K562 (cell line): ENCODE measurements around the gene TMEM164. TPM values are rescaled to one million over a fixed set of nuclear protein-coding genes. Genes with fewer than 3 reads are reported as not detected.

Source experiments
- ATAC-seq: fragments of 200-7000 bp; cut with Tn5 transposase; 3 replicates; pipeline ENCODE4 v1.9.1; 2020; ENCODE audit warnings: moderate library complexity
- BruUV-seq: library from RNA; stranded (reverse); fragments of 400-500 nt; replicated peaks from 2 replicates; lab custom pipeline; 2021; lab: Mats Ljungman, UMichigan
- CTCF ChIA-PET: fragments of 300-600 bp; formaldehyde crosslinking; extraction: SDS; loops from one replicate; lab custom pipeline; 2021; ENCODE audit warnings: low intra/inter-chr PET ratio; lab: Yijun Ruan, JAX
- POLR2A ChIA-PET: fragments of 300-600, 350-650 bp; sonication (Branson Sonifier 250); formaldehyde crosslinking; extraction: SDS; loops from one replicate; lab custom pipeline; 2021; ENCODE audit warnings: antibody characterized with exemption, inconsistent platforms; lab: Yijun Ruan, JAX
- DNase-seq, 4 experiments: peaks; one replicate each; pipeline versions ENCODE4 v3.0.0 to v3.0.0-alpha.2; 2011 to 2018; ENCODE audit warnings: low spot score in 3 of 4, mixed read lengths in 3 of 4; ENCODE audit errors: extremely low read depth in 1 of 4
- FAIRE-seq: peaks from 2 replicates; lab custom pipeline; 2011; peaks lifted over from hg19 to GRCh38; lab: Jason Lieb, UNC
- H2AFZ ChIP-seq: 2 replicates; pipeline ENCODE4 v1.6.0; 2011; ENCODE audit warnings: low read depth, low read length, control low read depth, inconsistent platforms
- H3K27ac ChIP-seq: fragments of 200-600 bp; 3 replicates; pipeline ENCODE4 v1.8.0; 2011; ENCODE audit warnings: low read depth, mild to moderate bottlenecking, control low read depth, inconsistent platforms, low read length, moderate library complexity, mixed read lengths; ENCODE audit errors: extremely low read depth
- H3K27me3 ChIP-seq, 2 experiments: fragments of 300-600 bp in 1 of 2; 2 replicates in 1 of 2; 3 replicates in 1 of 2; pipeline versions ENCODE4 v1.6.0 to v1.8.0; 2011; ENCODE audit warnings: inconsistent platforms in 2 of 2, low read length in 2 of 2, mild to moderate bottlenecking in 1 of 2, mixed read lengths in 1 of 2, moderate library complexity in 1 of 2; ENCODE audit not compliant: control insufficient read depth in 2 of 2, insufficient read depth in 2 of 2
- H3K36me3 ChIP-seq: fragments of 300-600 bp; 3 replicates; pipeline ENCODE4 v1.8.0; 2011; ENCODE audit warnings: mild to moderate bottlenecking, low read length, inconsistent platforms; ENCODE audit not compliant: control insufficient read depth, insufficient read depth
- H3K4me1 ChIP-seq, 2 experiments: fragments of 200-600 bp in 1 of 2; replicated peaks in 1 of 2; 2 replicates in 1 of 2; 3 replicates in 1 of 2; pipeline versions ENCODE4 v1.5.1 to v1.8.0; 2011; ENCODE audit warnings: inconsistent platforms in 2 of 2, low read length in 2 of 2, mild to moderate bottlenecking in 1 of 2, mixed read lengths in 1 of 2, moderate library complexity in 1 of 2; ENCODE audit not compliant: control insufficient read depth in 2 of 2, insufficient read depth in 2 of 2
- H3K4me2 ChIP-seq: 2 replicates; pipeline ENCODE4 v1.6.1; 2011; ENCODE audit warnings: low read length, control low read depth, inconsistent platforms, mixed read lengths; ENCODE audit not compliant: insufficient read depth
- H3K4me3 ChIP-seq: fragments of 200-600 bp; sonication (generic), shearing (Covaris generic); 2 replicates; pipeline ENCODE4 v1.5.1; 2016; ENCODE audit warnings: control low read depth, inconsistent platforms
- H3K79me2 ChIP-seq: fragments of 200-600 bp; 3 replicates; pipeline ENCODE4 v1.8.0; 2011; ENCODE audit warnings: low read length, inconsistent platforms; ENCODE audit not compliant: control insufficient read depth, insufficient read depth
- H3K9ac ChIP-seq, 2 experiments: 2 replicates each; pipeline versions ENCODE4 v1.6.0 to v1.6.1; 2011; ENCODE audit warnings: low read depth in 2 of 2, low read length in 2 of 2, control low read depth in 1 of 2, inconsistent platforms in 1 of 2, mild to moderate bottlenecking in 1 of 2, mixed read lengths in 1 of 2; ENCODE audit not compliant: insufficient read depth in 1 of 2
- H3K9me1 ChIP-seq: one replicate; pipeline ENCODE4 v1.6.0; 2011; ENCODE audit warnings: inconsistent platforms, mild to moderate bottlenecking, low read length, moderate library complexity; ENCODE audit not compliant: control insufficient read depth, insufficient read depth
- H3K9me3 ChIP-seq: replicated peaks from 2 replicates; pipeline ENCODE4 v1.5.1; 2011; ENCODE audit warnings: low read depth, low read length, inconsistent platforms; ENCODE audit not compliant: control insufficient read depth, insufficient read depth
- H4K20me1 ChIP-seq: replicated peaks from 2 replicates; pipeline ENCODE4 v1.6.1; 2011; ENCODE audit warnings: low read length, inconsistent platforms, mixed read lengths; ENCODE audit not compliant: control insufficient read depth, insufficient read depth
- ADNP ChIP-seq: fragments of 200-800 bp; sonication (Bioruptor generic); IDR thresholded peaks from 2 replicates; pipeline ENCODE4 v1.6.1; 2016; ENCODE audit warnings: missing genetic modification characterization, missing compliant biosample characterization
- BCOR ChIP-seq: fragments of 450-650 bp; IDR thresholded peaks from 2 replicates; pipeline ENCODE4 v1.6.1; 2016
- CGGBP1 ChIP-seq: fragments of 250-450 bp; sonication (Bioruptor Pico); IDR thresholded peaks from 2 replicates; pipeline ENCODE4 v1.9.0; 2021; ENCODE audit warnings: mild to moderate bottlenecking
- E2F4 ChIP-seq: sonication (generic); formaldehyde crosslinking; IDR thresholded peaks from 2 replicates; pipeline ENCODE4 v1.8.0; 2022; ENCODE audit warnings: mild to moderate bottlenecking, low read depth, missing genetic modification reagents
- KDM1A ChIP-seq, 2 experiments: fragments of 450-650 bp; IDR thresholded peaks; 2 replicates each; pipeline ENCODE4 v1.6.1; 2016; ENCODE audit warnings: mild to moderate bottlenecking in 2 of 2
- RBM25 ChIP-seq: fragments of 200-400 bp; formaldehyde crosslinking; IDR thresholded peaks from 2 replicates; pipeline ENCODE4 v1.6.1; 2018; ENCODE audit warnings: low read length, low read depth, moderate library complexity; ENCODE audit not compliant: severe bottlenecking
- RCOR1 ChIP-seq, 2 experiments: IDR thresholded peaks; 2 replicates each; pipeline ENCODE4 v1.6.1; 2012; ENCODE audit warnings: low read depth in 2 of 2, low read length in 2 of 2, borderline replicate concordance in 1 of 2, improper control_type of control experiment in 1 of 2
- ZFX ChIP-seq: sonication (generic); formaldehyde crosslinking; IDR thresholded peaks from 2 replicates; pipeline ENCODE4 v1.8.0; 2022; ENCODE audit warnings: mild to moderate bottlenecking, missing genetic modification reagents, moderate library complexity
- in situ Hi-C: fragments of 300-500 bp; cut with MboI; formaldehyde crosslinking; loops from 4 replicates; pipeline ENCODE4 v1.15.0; 2018; ENCODE audit warnings: inconsistent platforms, mixed read lengths
- intact Hi-C: fragments of 100-400 bp; cut with micrococcal nuclease; formaldehyde crosslinking; loops from 2 replicates; pipeline ENCODE4 v1.14.2; 2022
- polyA plus RNA-seq, 8 experiments: library from polyadenylated mRNA; depleted of rRNA in 4 of 8; stranded (reverse) in 5 of 8; unstranded in 3 of 8; fragments of >200 nt; fragmentation: Nextera tagmentation in 2 of 8; fragmentation: Illumina TruSeq in 1 of 8; extraction: Ambion mirVana in 2 of 8; extraction: Trizol in 1 of 8; gene quantifications; 2 replicates each; pipeline versions ENCODE4 v1.2.1 to v1.2.3, GENCODE V29; 2011 to 2014; ENCODE audit warnings: inconsistent platforms in 1 of 8, missing spikeins in 1 of 8
- total RNA-seq, 7 experiments: library from RNA; depleted of rRNA in 6 of 7; stranded (reverse); fragments of >200 nt in 6 of 7; fragmentation: Illumina TruSeq in 2 of 7; extraction: Trizol in 2 of 7; gene quantifications; 2 replicates each; pipeline versions ENCODE4 v1.2.1 to v1.2.3, GENCODE V29; 2011 to 2021; ENCODE audit warnings: low replicate concordance in 1 of 7

TMEM164 gene
- total and polyA plus RNA-seq, 9 of the 15 experiments (the other 6 are each of a cell fraction or from before 2014, with no cell fraction given), result 2.4 to 57.3 (median 23.1) TPM

- DNase-seq (no peak), FAIRE-seq (no peak), ATAC-seq (no peak)
- intact Hi-C loops (no loop called here), in situ Hi-C loops (no loop called here)
- H3K9ac ChIP-seq, result no peak overlapping the region
- no peak overlapping the region for H3K4me3 ChIP-seq
- H3K4me2 ChIP-seq, result no peak overlapping the region
- no peak for TF ChIP-seq ZFX (CRISPR knock-in tag)
- TF ChIP-seq BCOR, result peak; percentile 75
- peak in 1 of 2 experiments; percentile 34; a peak in 1 of 4 replicates for TF ChIP-seq RCOR1 (IDR thresholded peaks at IDR 0.05; ENCODE audit: borderline replicate concordance in 1 of 2, low read depth in 2 of 2, low read length in 2 of 2)
- TF ChIP-seq RBM25, result peak; percentile 89
- no peak for TF ChIP-seq E2F4 (CRISPR knock-in tag)
- TF ChIP-seq CGGBP1 (CRISPR knock-in tag), result no peak
- TF ChIP-seq ADNP (tag), result peak; percentile 72
- TF ChIP-seq KDM1A (IDR thresholded peaks at IDR 0.05), result 0 out of 4 replicates have a peak, but pooled peaks of 1 of the 2 experiments have one; percentile 39
- H3K36me3 ChIP-seq, result peaks cover 10% of the 10 kb centered on the region; the same call in 2 of the 3 replicates
- no TSS peak for BruUV-seq
- peaks cover 0 to 4% of the 10 kb centered on the region in 2 experiments; a peak in 2 of 5 replicates for H3K4me1 ChIP-seq
- ChIA-PET POLR2A (interaction anchor here (0.6 kb wide), 1 partner anchor 77 kb away, joined by 4 read pairs; no protein-coding TSS in a partner anchor), CTCF (no interaction called here)
- peaks cover 55% of the 10 kb centered on the region for H3K79me2 ChIP-seq
- H3K27me3 ChIP-seq, result no peaks in the 10 kb centered on the region
- H3K9me3 ChIP-seq, result no peaks in the 10 kb centered on the region
- H3K9me1 ChIP-seq, result no peaks in the 10 kb centered on the region
- no peaks in the 10 kb centered on the region; the same call in 1 of the 2 replicates for H4K20me1 ChIP-seq
- H3K27ac ChIP-seq, result no peak overlapping the region
- no peak overlapping the region for H2AFZ ChIP-seq
Measured at GRCh38 chrX:110038900-110039299, 36.0 kb downstream of the TMEM164 start.
